HG03565 (cell line): ENCODE data around the gene POTEG.
"Not testable (repeated sequence)": the region's sequence is repeated elsewhere in the genome, so short reads cannot be mapped to it uniquely, and the experiment has no call there.

Experiments
- ATAC-seq: cut with Tn5 transposase; IDR thresholded peaks from one replicate; pipeline ENCODE4 v1.9.1; 2021; ENCODE audit warnings: mild to moderate bottlenecking, moderate library complexity; ENCODE audit not compliant: unreplicated experiment

Gene POTEG

DNA sequence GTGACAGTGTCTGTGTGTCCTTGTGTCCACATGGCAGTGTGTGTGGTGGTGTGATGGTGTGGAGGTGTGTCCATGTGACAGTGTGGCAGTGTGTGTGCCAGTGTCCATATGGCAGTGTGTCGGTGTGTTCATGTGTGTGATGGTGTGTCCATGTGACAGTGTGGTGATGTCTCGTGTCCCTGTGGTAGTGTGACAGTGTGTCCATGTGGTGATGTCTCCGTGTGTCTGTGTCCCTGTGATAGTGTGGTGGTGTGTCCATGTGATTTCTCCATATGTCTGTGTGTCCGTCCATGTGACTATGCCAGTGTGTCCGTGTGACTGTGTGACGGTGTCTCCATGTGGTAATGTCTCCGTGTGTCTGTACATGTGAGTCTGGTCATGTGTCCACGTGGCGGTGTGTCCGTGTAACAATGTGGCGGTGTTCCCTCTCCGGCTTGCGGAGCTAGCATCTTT lies 59.7 kb downstream of the POTEG start:
- not testable (repeated sequence) for ATAC-seq

DNA sequence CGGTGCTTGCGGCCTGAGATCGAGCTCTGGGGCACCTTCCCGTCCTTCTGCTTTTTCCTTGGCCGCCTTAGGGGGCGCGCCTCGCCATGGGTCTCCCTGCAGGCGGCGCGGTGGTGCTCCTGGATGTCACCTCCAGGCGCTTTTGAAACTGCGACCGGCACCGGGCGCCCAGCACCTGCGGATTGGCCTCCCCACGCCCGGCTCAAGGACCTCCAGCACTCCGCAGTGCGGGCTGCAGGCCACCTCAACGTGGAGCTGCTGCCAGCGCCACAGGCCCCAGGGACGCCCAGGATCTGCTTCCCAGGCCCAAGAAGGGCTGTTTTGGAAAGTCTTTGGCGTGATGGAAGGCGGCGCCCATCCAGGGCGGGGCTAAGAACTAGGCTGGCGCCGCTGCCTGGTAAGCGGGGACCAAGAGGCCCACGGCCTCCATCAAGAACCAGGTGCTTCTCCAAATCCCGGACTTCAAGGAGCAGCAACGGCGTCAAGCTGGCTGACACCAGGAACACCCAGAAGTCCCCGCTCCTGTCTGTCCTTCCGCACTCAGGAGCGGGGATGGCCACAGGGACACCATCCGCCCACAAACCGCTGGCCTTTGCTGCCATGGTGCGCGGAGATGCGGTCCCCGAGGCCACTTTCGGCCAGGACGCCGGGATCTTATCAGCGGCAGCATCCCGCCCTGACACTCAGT lies 61.2 kb downstream of the POTEG start:
- not testable (repeated sequence) for ATAC-seq

DNA sequence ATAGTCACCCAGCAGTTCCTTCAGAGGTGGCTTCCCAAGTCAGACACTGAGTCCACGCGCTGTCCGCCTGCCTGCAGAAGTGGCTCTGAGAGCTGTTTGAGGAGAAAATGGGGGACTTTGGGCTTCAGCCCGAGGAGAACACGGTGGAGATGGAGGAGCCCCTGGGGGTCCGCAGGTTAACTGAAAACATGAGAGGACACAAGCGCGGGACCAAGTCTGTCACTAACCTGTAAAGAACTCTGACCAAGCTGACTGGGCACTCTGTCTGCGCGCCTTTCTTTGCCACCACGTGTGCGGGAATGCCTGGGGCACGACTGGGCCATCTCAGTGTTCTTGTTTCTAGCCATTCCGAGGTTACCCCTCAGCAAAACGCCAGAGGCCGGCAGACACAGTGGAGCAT lies 62.4 kb downstream of the POTEG start:
- ATAC-seq = not testable (repeated sequence)

DNA sequence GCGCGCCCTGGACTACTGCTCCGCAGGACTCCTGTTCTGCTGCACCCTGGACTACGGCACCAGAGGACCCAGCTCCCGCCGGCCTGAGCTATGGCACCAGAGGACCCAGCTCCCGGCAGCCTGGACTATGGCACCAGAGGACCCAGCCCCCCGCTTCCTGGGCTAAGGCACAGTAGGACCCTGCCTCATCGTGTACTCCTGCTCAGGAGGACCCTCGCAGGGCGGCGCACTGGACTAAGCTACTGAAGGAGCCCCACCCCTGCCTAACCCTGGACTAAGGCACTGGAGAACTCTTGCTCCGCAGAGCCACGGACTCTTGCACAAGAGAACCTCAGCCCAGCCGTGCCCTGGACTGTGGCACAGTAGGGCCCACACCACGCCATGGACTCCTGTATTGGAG lies 71.3 kb downstream of the POTEG start:
- not testable (repeated sequence) for ATAC-seq

DNA sequence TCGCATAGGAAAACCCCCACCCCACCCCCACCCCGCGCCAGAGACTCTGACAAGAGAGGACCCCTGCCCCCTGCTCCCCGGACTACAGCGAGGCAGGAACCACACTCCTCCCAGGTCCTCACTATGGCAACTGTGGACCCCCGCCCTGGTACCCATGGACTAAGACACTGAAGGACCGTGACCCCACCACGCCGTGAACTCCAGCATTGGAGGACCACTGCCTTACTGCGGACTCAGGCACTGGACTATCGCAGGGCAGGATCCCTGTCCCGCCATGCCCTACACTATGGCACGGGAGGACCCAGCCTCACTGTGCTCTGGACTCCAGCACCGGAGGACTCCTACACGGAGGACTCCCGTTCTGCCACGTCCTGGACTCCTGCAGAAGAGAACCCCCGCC lies 71.8 kb downstream of the POTEG start:
- not testable (repeated sequence) for ATAC-seq

DNA sequence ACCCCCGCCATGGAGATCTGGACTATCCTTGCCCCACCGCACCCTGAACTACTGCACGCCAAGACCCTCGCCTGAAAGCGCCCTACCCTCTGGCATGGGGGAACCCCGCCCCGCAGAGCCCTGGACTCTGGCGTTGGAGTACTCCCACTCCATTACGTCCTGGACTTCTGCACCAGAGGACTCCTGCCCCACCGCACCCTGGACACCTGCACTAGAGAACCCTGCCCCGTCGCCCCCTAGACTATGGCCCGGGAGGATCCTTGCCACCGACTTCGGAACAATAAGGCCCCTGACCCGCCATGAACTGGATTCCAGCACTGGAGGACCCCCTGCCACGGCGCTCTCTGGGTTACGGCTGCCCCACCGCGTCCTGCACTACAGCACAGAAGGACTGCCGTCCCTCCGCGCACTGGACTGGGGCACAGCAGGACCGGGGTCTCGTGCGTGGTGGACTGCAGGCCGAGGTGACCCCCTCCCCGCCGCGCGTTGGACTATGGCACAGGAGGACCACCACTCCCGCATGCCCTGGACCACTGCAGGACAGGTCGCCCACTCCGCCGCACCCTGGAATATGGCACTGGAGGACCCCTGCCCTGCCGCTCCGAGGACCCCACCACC lies 72.4 kb downstream of the POTEG start:
- not testable (repeated sequence) for ATAC-seq

DNA sequence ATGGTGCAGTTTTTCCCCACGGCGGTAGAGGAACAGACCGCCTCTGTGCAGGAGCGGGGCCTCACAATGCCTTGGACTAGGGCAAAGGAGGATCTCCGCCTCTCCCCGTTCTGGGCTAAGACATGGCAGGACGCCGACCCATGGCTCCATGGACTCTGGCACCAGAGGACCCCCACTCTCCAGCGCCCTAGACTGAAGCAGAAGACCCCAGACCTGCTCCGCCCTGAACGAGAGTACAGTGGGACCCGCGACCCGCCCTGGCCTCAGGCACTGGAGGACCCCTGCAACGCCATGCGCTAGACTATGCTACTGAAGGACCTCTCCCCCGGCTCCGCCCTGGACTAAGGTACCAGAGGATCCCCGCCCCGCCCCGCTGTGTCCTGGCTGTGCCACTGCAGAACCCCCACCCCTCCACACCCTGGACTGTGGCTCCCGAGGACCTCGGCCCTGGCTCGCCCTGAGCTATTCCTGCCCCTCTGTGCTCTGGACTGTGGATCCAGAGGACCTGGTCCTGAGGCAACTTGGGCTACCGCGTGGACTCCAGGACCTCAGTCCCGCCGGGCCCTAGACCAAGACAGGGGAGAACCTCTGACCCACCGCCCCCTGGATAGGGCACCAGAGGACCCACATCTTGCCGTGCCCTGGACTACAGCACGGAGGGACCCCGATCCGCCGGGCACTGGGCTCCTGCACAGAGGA lies 73.1 kb downstream of the POTEG start:
- ATAC-seq = not testable (repeated sequence)
